HG03039 (cell line): ENCODE measurements around the gene ABTB1.
"Not testable (repeated sequence)": the region's sequence is repeated elsewhere in the genome, so short reads cannot be mapped to it uniquely, and the experiment has no call there.

Experiments
- ATAC-seq: cut with Tn5 transposase; IDR thresholded peaks from one replicate; pipeline ENCODE4 v1.9.1; 2021; ENCODE audit warnings: mild to moderate bottlenecking, moderate library complexity; ENCODE audit not compliant: unreplicated experiment

The ABTB1 gene

GRCh38 chr3:127671523-127672428, 976 bp upstream of the ABTB1 start:
- no peak for ATAC-seq

- ATAC-seq = peak; percentile 33
These were observed 694 bp downstream of the ABTB1 start for GRCh38 chr3:127673191-127674100.

GRCh38 chr3:127674101-127674721, 1.5 kb downstream of the ABTB1 start:
- no peak for ATAC-seq

GRCh38 chr3:127674790-127675189, 2.0 kb downstream of the ABTB1 start:
- ATAC-seq = no peak

- no peak for ATAC-seq
These were observed 3.1 kb downstream of the ABTB1 start for GRCh38 chr3:127675651-127676391.

GRCh38 chr3:127676456-127676855, 3.7 kb downstream of the ABTB1 start:
- no peak for ATAC-seq

- ATAC-seq = no peak
These were observed 4.2 kb downstream of the ABTB1 start for GRCh38 chr3:127676921-127677351.

GRCh38 chr3:127677541-127678314, 5.0 kb downstream of the ABTB1 start:
- no peak for ATAC-seq

- no peak for ATAC-seq
These were observed 5.5 kb downstream of the ABTB1 start for GRCh38 chr3:127678315-127678599.

GRCh38 chr3:127678611-127679533, 6.1 kb downstream of the ABTB1 start:
- ATAC-seq = no peak

- no peak for ATAC-seq
These were observed 6.9 kb downstream of the ABTB1 start for GRCh38 chr3:127679534-127680145.

- no peak for ATAC-seq
These were observed 7.5 kb downstream of the ABTB1 start for GRCh38 chr3:127680146-127680661.

GRCh38 chr3:127680798-127681221, 8.1 kb downstream of the ABTB1 start:
- ATAC-seq = no peak

GRCh38 chr3:127682175-127682554, 9.4 kb downstream of the ABTB1 start:
- ATAC-seq = not testable (repeated sequence)

GRCh38 chr3:127682561-127682960, 9.8 kb downstream of the ABTB1 start:
- no peak for ATAC-seq

GRCh38 chr3:127684871-127685707, 12.3 kb downstream of the ABTB1 start:
- ATAC-seq = no peak
